PC-3 (cell line): ENCODE measurements around the gene ABCD3. TPM values are rescaled to one million over a fixed set of nuclear protein-coding genes. Genes with fewer than 3 reads are reported as not detected.
A peak's percentile ranks its signal among the peaks of the same experiment; 100 is the strongest.

Source experiments
- ATAC-seq: fragments of 200-7000 bp; cut with Tn5 transposase; 2 replicates; pipeline ENCODE4 v1.9.1; 2020; ENCODE audit warnings: mild to moderate bottlenecking, moderate library complexity
- BruUV-seq: library from RNA; stranded (reverse); fragments of 400-500 nt; replicated peaks from 2 replicates; lab custom pipeline; 2021; lab: Mats Ljungman, UMichigan
- CTCF ChIA-PET: fragments of 300-600 bp; sonication (Branson Sonifier 250); formaldehyde crosslinking; loops from one replicate; lab custom pipeline; 2022; ENCODE audit warnings: antibody characterized with exemption; lab: Charles Lee
- POLR2A ChIA-PET: fragments of 300-600 bp; sonication (Branson Sonifier 250); formaldehyde crosslinking; loops from one replicate; lab custom pipeline; 2022; ENCODE audit warnings: antibody characterized with exemption; ENCODE audit not compliant: unreplicated experiment; lab: Charles Lee
- DNase-seq: peaks from one replicate; pipeline ENCODE4 v3.0.0-alpha.2; 2015
- H2AFZ ChIP-seq: fragments of 300-600 bp; sonication (generic); 2 replicates; pipeline ENCODE4 v1.6.0; 2016; ENCODE audit warnings: antibody characterized with exemption, low read length
- H3F3A ChIP-seq: fragments of 300-600 bp; sonication (generic); one replicate; pipeline ENCODE4 v1.6.0; 2017; ENCODE audit warnings: antibody characterized with exemption, low read length, control low read depth, mild to moderate bottlenecking; ENCODE audit not compliant: unreplicated experiment
- H3K27ac ChIP-seq: fragments of 300-600 bp; sonication (generic); 2 replicates; pipeline ENCODE4 v1.5.1; 2016; ENCODE audit warnings: mild to moderate bottlenecking, low read length
- H3K27me3 ChIP-seq: fragments of 300-600 bp; sonication (generic); 2 replicates; pipeline ENCODE4 v1.6.1; 2016; ENCODE audit warnings: low read length, mixed read lengths
- H3K36me3 ChIP-seq: fragments of 300-600 bp; sonication (generic); 2 replicates; pipeline ENCODE4 v1.6.1; 2016; ENCODE audit warnings: low read depth, mixed run types, low read length, mixed read lengths
- H3K4me1 ChIP-seq: fragments of 300-600 bp; sonication (generic); 2 replicates; pipeline ENCODE4 v1.5.1; 2016; ENCODE audit warnings: low read length; ENCODE audit not compliant: insufficient read depth
- H3K4me2 ChIP-seq: fragments of 300-600 bp; sonication (generic); 2 replicates; pipeline ENCODE4 v1.6.0; 2016; ENCODE audit warnings: low read length
- H3K4me3 ChIP-seq: fragments of 300-600 bp; sonication (generic); 2 replicates; pipeline ENCODE4 v1.5.1; 2016; ENCODE audit warnings: mild to moderate bottlenecking, low read length, mixed read lengths
- H3K79me2 ChIP-seq: fragments of 300-600 bp; sonication (generic); 2 replicates; pipeline ENCODE4 v1.6.1; 2017; ENCODE audit warnings: low read length, mixed read lengths
- H3K9ac ChIP-seq: fragments of 300-600 bp; sonication (generic); 2 replicates; pipeline ENCODE4 v1.6.0; 2016; ENCODE audit warnings: mild to moderate bottlenecking, low read length
- H3K9me2 ChIP-seq: fragments of 300-600 bp; sonication (generic); replicated peaks from 2 replicates; pipeline ENCODE4 v1.6.1; 2016; ENCODE audit warnings: mixed run types, low read length, mixed read lengths
- H3K9me3 ChIP-seq: fragments of 300-600 bp; sonication (generic); 2 replicates; pipeline ENCODE4 v1.6.1; 2016; ENCODE audit warnings: low read length, mixed read lengths
- H4K20me1 ChIP-seq: fragments of 300-600 bp; sonication (generic); 2 replicates; pipeline ENCODE4 v1.6.1; 2016; ENCODE audit warnings: low read length, mixed read lengths
- EZH2 ChIP-seq: fragments of 300-600 bp; sonication (generic); IDR thresholded peaks from one replicate; pipeline ENCODE4 v1.6.1; 2017; ENCODE audit warnings: antibody characterized with exemption, mild to moderate bottlenecking, low read length; ENCODE audit not compliant: unreplicated experiment
- EZH2phosphoT487 ChIP-seq: fragments of 300-600 bp; sonication (generic); IDR thresholded peaks from 2 replicates; pipeline ENCODE4 v1.6.1; 2018; ENCODE audit warnings: mild to moderate bottlenecking, antibody characterized with exemption, low read length, borderline replicate concordance
- intact Hi-C: fragments of 100-400 bp; cut with micrococcal nuclease; formaldehyde crosslinking; loops from 2 replicates; pipeline ENCODE4 v1.9.0; 2023
- total RNA-seq: library from RNA; depleted of rRNA; stranded (reverse); fragments of >200 nt; gene quantifications from 2 replicates; pipeline ENCODE4 v1.2.3, GENCODE V29; 2014
- TF ChIP-seq, protein P1 (sequence below): fragments of 300-600 bp; sonication (generic); conservative IDR thresholded peaks from 2 replicates; pipeline ENCODE4 v1.5.1; 2017; ENCODE audit warnings: antibody characterized with exemption, low read depth, mild to moderate bottlenecking, low read length

The ABCD3 gene
- total RNA-seq, 1 experiment from 2014 or later: 36.3 TPM

DNA sequence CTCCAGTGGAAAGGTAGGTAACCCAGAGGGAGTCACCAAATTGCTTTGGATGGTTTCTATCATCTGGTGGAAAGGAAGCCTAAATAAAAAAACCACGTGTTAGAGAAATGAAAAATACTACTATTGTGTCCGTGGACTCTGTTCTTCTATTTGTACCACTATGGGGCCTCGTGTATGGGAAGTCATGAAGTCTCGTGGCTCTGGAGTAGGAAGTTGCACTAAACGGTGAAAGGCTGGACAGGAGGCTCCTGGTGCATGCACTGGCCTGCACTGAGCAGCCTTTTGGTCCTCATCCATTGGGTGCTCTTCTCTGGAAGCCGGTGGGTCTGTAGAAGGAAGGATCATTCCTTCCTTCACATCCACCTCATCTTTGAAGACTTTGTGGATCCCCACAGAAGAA lies 106.3 kb downstream of the ABCD3 start:
- Histone ChIP-seq H3K79me2 (no peaks in the 10 kb centered on the region), H3F3A (no peaks in the 10 kb centered on the region), H3K4me1 (no peaks in the 10 kb centered on the region), H3K4me2 (no peak overlapping the region), H3K4me3 (no peak overlapping the region), H3K9me2 (no peaks in the 10 kb centered on the region), H3K9ac (no peak overlapping the region), H3K36me3 (no peaks in the 10 kb centered on the region), H3K27ac (no peak overlapping the region), H4K20me1 (no peaks in the 10 kb centered on the region), H3K9me3 (no peaks in the 10 kb centered on the region), H2AFZ (no peak overlapping the region), H3K27me3 (no peaks in the 10 kb centered on the region)
- TF ChIP-seq EZH2: no peak
- no peak for TF ChIP-seq EZH2phosphoT487
- TF ChIP-seq, protein P1, sequence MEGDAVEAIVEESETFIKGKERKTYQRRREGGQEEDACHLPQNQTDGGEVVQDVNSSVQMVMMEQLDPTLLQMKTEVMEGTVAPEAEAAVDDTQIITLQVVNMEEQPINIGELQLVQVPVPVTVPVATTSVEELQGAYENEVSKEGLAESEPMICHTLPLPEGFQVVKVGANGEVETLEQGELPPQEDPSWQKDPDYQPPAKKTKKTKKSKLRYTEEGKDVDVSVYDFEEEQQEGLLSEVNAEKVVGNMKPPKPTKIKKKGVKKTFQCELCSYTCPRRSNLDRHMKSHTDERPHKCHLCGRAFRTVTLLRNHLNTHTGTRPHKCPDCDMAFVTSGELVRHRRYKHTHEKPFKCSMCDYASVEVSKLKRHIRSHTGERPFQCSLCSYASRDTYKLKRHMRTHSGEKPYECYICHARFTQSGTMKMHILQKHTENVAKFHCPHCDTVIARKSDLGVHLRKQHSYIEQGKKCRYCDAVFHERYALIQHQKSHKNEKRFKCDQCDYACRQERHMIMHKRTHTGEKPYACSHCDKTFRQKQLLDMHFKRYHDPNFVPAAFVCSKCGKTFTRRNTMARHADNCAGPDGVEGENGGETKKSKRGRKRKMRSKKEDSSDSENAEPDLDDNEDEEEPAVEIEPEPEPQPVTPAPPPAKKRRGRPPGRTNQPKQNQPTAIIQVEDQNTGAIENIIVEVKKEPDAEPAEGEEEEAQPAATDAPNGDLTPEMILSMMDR: no peak
- no peak for DNase-seq
- ChIA-PET POLR2A (no interaction called here), CTCF (no interaction called here)
- intact Hi-C loops: no loop called here
- BruUV-seq: no TSS peak
- ATAC-seq: no peak

DNA sequence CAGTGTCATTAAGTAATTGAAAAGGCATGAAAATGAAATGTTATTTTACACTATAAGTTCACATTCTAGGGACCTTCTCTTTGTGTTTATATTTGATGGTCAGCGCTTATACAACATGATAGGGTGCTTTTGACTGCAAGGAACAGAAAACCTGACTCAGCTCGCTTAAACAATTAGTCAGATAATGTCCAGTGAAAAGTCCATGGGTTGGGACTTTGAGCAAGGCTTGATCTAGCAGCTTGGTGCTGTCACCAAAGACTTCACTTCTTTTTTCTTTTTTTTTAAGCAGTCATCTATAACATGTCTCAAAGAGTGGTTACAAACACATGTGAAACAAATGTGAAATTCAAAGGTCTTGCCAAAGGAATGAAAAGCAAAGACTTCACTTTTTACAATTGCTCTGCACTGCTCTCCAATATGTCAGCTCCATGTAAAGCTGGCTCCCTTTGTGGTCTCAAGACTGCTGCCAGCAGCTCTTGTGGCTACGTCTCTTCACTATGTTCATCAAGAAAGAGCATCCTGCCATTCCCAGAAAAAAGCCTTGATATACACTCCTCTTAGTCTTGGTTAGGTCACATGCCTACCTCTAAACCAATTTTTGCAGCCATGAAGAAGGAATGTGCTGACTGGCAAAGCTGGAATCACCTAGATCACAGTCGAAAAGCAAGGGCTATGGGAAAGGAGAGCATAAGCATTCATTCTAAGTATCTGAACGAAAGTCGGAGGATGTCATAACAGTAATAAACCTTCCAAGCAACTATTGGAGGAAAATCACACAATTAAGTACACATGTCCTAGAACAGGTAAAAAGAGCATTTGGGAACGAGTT lies 108.2 kb downstream of the ABCD3 start:
- H3K27ac ChIP-seq: no peak overlapping the region
- no peaks in the 10 kb centered on the region for H3K36me3 ChIP-seq
- no peaks in the 10 kb centered on the region for H3K27me3 ChIP-seq
- TF ChIP-seq EZH2 (no peak), EZH2phosphoT487 (no peak)
- TF ChIP-seq, protein P1: no peak
- no peaks in the 10 kb centered on the region for H3F3A ChIP-seq
- no peak overlapping the region for H3K9ac ChIP-seq
- H3K9me3 ChIP-seq: no peaks in the 10 kb centered on the region
- no peaks in the 10 kb centered on the region for H3K79me2 ChIP-seq
- no TSS peak for BruUV-seq
- H3K4me3 ChIP-seq: no peak overlapping the region
- H3K4me1 ChIP-seq: no peaks in the 10 kb centered on the region
- ChIA-PET CTCF (interaction anchor here (0.7 kb wide), 1 partner anchor 172 kb away, joined by 3 read pairs; no protein-coding TSS in a partner anchor), POLR2A (no interaction called here)
- no peak for DNase-seq
- intact Hi-C loops: no loop called here
- H2AFZ ChIP-seq: no peak overlapping the region
- no peak overlapping the region for H3K4me2 ChIP-seq
- no peaks in the 10 kb centered on the region for H3K9me2 ChIP-seq
- H4K20me1 ChIP-seq: no peaks in the 10 kb centered on the region
- ATAC-seq: no peak

DNA sequence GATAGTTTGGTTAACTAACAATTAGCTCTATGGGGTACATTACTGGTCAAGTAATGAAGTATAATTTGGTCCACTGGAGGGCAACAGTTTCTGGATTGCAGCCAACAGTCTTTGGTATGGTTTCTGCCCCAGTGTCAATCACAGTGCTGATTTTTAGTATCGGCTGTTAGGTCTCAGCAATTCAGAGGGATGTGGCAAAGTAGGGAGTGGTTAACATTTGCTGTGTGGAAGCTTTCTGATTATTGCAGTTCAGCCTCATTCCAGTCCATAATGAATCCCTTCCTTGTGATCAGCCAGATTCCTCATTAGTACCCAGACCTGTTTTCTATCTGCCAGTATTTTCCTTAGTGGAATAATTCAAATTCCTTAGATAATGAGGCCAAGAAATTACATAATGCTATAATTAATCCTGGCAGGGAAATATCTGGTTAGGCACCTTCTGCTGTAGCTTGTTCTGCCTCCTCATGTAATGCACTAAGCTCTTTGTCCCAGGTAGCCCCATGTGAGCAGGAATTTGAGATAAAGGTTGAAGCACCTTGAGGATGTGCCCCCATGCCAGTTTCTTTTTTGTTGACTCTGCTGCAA lies 109.3 kb downstream of the ABCD3 start:
- intact Hi-C loops: no loop called here
- Histone ChIP-seq H3K36me3 (no peaks in the 10 kb centered on the region), H3K9me2 (no peaks in the 10 kb centered on the region), H3K27me3 (no peaks in the 10 kb centered on the region), H3K9me3 (no peaks in the 10 kb centered on the region), H3K4me2 (no peak overlapping the region), H3K4me3 (no peak overlapping the region), H3K9ac (no peak overlapping the region), H4K20me1 (no peaks in the 10 kb centered on the region), H3K4me1 (peaks cover 8% of the 10 kb centered on the region; the same call in 1 of the 2 replicates), H2AFZ (no peak overlapping the region), H3K79me2 (no peaks in the 10 kb centered on the region), H3K27ac (no peak overlapping the region), H3F3A (no peaks in the 10 kb centered on the region)
- no TSS peak for BruUV-seq
- ChIA-PET POLR2A (no interaction called here), CTCF (no interaction called here)
- TF ChIP-seq EZH2phosphoT487: no peak
- no peak for TF ChIP-seq EZH2
- TF ChIP-seq, protein P1: peak; percentile 26; the same call in 1 of the 2 replicates
- peak; percentile 44 for DNase-seq
- no peak for ATAC-seq
